Esophagus squamous epithelium (tissue), 5 donors: ENCODE data around the gene TMEM198. TPM values are rescaled to one million over a fixed set of nuclear protein-coding genes. Genes with fewer than 3 reads are reported as not detected.

ENCODE experiments used
- DNase-seq: peaks from one replicate; lab custom pipeline; 2025; lab: John Stamatoyannopoulos, UW
- H3K27ac ChIP-seq, 4 donors: fragments of 200-600 bp; sonication (generic); one replicate each; pipeline ENCODE4 v1.5.1; 2016 to 2019; ENCODE audit warnings: mild to moderate bottlenecking in 1 of 4
- H3K27me3 ChIP-seq, 4 donors: fragments of 200-600 bp; sonication (generic); 1 replicate in 3 of 4; 2 replicates in 1 of 4; pipeline versions ENCODE4 v1.5.1 to v1.6.0; 2017 to 2021; ENCODE audit warnings: antibody characterized with exemption in 1 of 4
- H3K36me3 ChIP-seq, 3 donors: fragments of 200-600 bp; sonication (generic); one replicate each; pipeline ENCODE4 v1.5.1; 2016 to 2019
- H3K4me1 ChIP-seq, 3 donors: fragments of 200-600 bp; sonication (generic); one replicate each; pipeline ENCODE4 v1.5.1; 2017 to 2019
- H3K4me3 ChIP-seq, 4 donors: fragments of 200-600 bp; sonication (generic); 1 replicate in 3 of 4; 2 replicates in 1 of 4; pipeline ENCODE4 v1.5.1; 2016 to 2019; ENCODE audit warnings: mild to moderate bottlenecking in 2 of 4, moderate library complexity in 1 of 4
- H3K9me3 ChIP-seq, 3 donors: fragments of 200-600 bp; sonication (generic); one replicate each; pipeline ENCODE4 v1.5.1; 2016 to 2019
- CTCF ChIP-seq, 6 experiments: fragments of 450-650 bp in 4 of 6; fragments of 200-600 bp in 2 of 6; sonication (generic) in 2 of 6; IDR thresholded peaks; one replicate each; pipeline ENCODE4 v1.5.1; 2016 to 2019; ENCODE audit warnings: antibody characterized with exemption in 6 of 6, mild to moderate bottlenecking in 4 of 6, moderate library complexity in 4 of 6
- POLR2A ChIP-seq, 4 donors: fragments of 450-650 bp; IDR thresholded peaks; one replicate each; pipeline ENCODE4 v1.6.1; 2017; ENCODE audit warnings: antibody characterized with exemption in 4 of 4, mild to moderate bottlenecking in 4 of 4, moderate library complexity in 3 of 4
- WGBS, 2 donors: methylation state at CpG; one replicate each; pipeline ENCODE4 v1.1.5; 2018; 5-methylcytosine and 5-hydroxymethylcytosine counted together
- intact Hi-C: fragments of 100-400 bp; cut with DNase I; formaldehyde crosslinking; loops from one replicate; pipeline ENCODE4 v1.15.0; 2022
- total RNA-seq, 4 donors: library from RNA; depleted of rRNA; stranded (reverse); fragments of >200 nt; gene quantifications; one replicate each; pipeline ENCODE4 v1.1.0, GENCODE V29; 2016
- donor health status: DM: yes; HTN: yes; CAD: no.

The TMEM198 gene
- total RNA-seq, 4 donors from 2014 or later = 0.62 to 0.87 (median 0.78) TPM

GRCh38 chr2:219508971-219509779 is 34.7 kb upstream of the TMEM198 start:
- Histone ChIP-seq H3K4me3 (no peak overlapping the region), H3K36me3 (peaks cover 0 to 30% (median 0%) of the 10 kb centered on the region in 3 donors), H3K27me3 (peaks cover 5 to 62% (median 16%) of the 10 kb centered on the region in 4 donors), H3K27ac (no peak overlapping the region), H3K9me3 (no peaks in the 10 kb centered on the region), H3K4me1 (peaks cover 14 to 42% (median 16%) of the 10 kb centered on the region in 3 donors)
- intact Hi-C loops = no loop called here
- no peak for TF ChIP-seq CTCF (IDR thresholded peaks at IDR 0.05)
- TF ChIP-seq POLR2A (IDR thresholded peaks at IDR 0.05) = no peak
- no peak for DNase-seq
- WGBS, 2 donors = 0 to 19% methylated on average over 2 to 5 of the region's 14 CpGs

GRCh38 chr2:219509780-219510511 is 33.9 kb upstream of the TMEM198 start:
- no peaks in the 10 kb centered on the region for H3K9me3 ChIP-seq
- H3K4me3 ChIP-seq = peak overlapping the region in 3 of 4 donors; percentile 10 to 55 (median 20)
- no peak for DNase-seq
- H3K36me3 ChIP-seq = peaks cover 0 to 22% (median 0%) of the 10 kb centered on the region in 3 donors
- intact Hi-C loops = no loop called here
- no peak overlapping the region for H3K27ac ChIP-seq
- WGBS, 2 donors = 2 to 4% methylated on average over 19 to 26 of the region's 26 CpGs
- TF ChIP-seq POLR2A (IDR thresholded peaks at IDR 0.05) (no peak), CTCF (IDR thresholded peaks at IDR 0.05) (peak; percentile 37 to 74 (median 50))
- H3K4me1 ChIP-seq = peaks cover 14 to 49% (median 16%) of the 10 kb centered on the region in 3 donors
- H3K27me3 ChIP-seq = peaks cover 5 to 70% (median 20%) of the 10 kb centered on the region in 4 donors

- no peak for DNase-seq
- H3K27me3 ChIP-seq = peaks cover 5 to 77% (median 20%) of the 10 kb centered on the region in 4 donors
- no peaks in the 10 kb centered on the region for H3K9me3 ChIP-seq
- TF ChIP-seq CTCF (IDR thresholded peaks at IDR 0.05) = no peak
- TF ChIP-seq POLR2A (IDR thresholded peaks at IDR 0.05) = no peak
- no peak overlapping the region for H3K27ac ChIP-seq
- H3K4me1 ChIP-seq = peaks cover 14 to 49% (median 16%) of the 10 kb centered on the region in 3 donors
- 13 to 33% methylated on average over 7 to 19 of the region's 22 CpGs for WGBS, 2 donors
- peaks cover 0 to 15% (median 0%) of the 10 kb centered on the region in 3 donors for H3K36me3 ChIP-seq
- intact Hi-C loops = no loop called here
- H3K4me3 ChIP-seq = peak overlapping the region in 1 of 4 donors; percentile 55
Observed at GRCh38 chr2:219510512-219511135, 33.2 kb upstream of the TMEM198 start.

- H3K27ac ChIP-seq = no peak overlapping the region
- no peak overlapping the region for H3K4me3 ChIP-seq
- H3K36me3 ChIP-seq = peaks cover 0 to 4% (median 0%) of the 10 kb centered on the region in 3 donors
- H3K9me3 ChIP-seq = no peaks in the 10 kb centered on the region
- intact Hi-C loops = no loop called here
- peaks cover 5 to 88% (median 20%) of the 10 kb centered on the region in 4 donors for H3K27me3 ChIP-seq
- no peak for DNase-seq
- 23 to 26% methylated on average over 6 to 11 of the region's 15 CpGs for WGBS, 2 donors
- H3K4me1 ChIP-seq = peaks cover 14 to 49% (median 16%) of the 10 kb centered on the region in 3 donors
- TF ChIP-seq POLR2A (IDR thresholded peaks at IDR 0.05) (no peak), CTCF (IDR thresholded peaks at IDR 0.05) (no peak)
Observed at GRCh38 chr2:219511547-219512325, 32.1 kb upstream of the TMEM198 start.
